Loucy (cell line): ENCODE data around the gene ZNF91.
"Not testable (repeated sequence)": the region's sequence is repeated elsewhere in the genome, so short reads cannot be mapped to it uniquely, and the experiment has no call there.

Experiments
- H2AFZ ChIP-seq: fragments of 200-600 bp; sonication (generic); 2 replicates; pipeline ENCODE4 v1.6.0; 2016; ENCODE audit warnings: antibody characterized with exemption, mild to moderate bottlenecking, low read length, moderate library complexity
- H3F3A ChIP-seq: fragments of 200-600 bp; 2 replicates; pipeline ENCODE4 v1.6.0; 2016; ENCODE audit warnings: antibody characterized with exemption, low read depth, mild to moderate bottlenecking
- H3K27me3 ChIP-seq: fragments of 200-600 bp; sonication (generic); 2 replicates; pipeline ENCODE4 v1.6.1; 2014; ENCODE audit warnings: low read length, mild to moderate bottlenecking; ENCODE audit not compliant: insufficient read depth, poor library complexity, severe bottlenecking
- H3K36me3 ChIP-seq: fragments of 200-600 bp; sonication (generic); 2 replicates; pipeline ENCODE4 v1.6.1; 2016; ENCODE audit warnings: low read length; ENCODE audit not compliant: insufficient read depth
- H3K4me1 ChIP-seq: fragments of 200-600 bp; sonication (generic); 2 replicates; pipeline ENCODE4 v1.5.1; 2014; ENCODE audit warnings: low read length, mild to moderate bottlenecking; ENCODE audit not compliant: insufficient read depth, poor library complexity, severe bottlenecking
- H3K4me2 ChIP-seq: fragments of 200-600 bp; sonication (generic); 2 replicates; pipeline ENCODE4 v1.6.0; 2014; ENCODE audit warnings: antibody characterized with exemption, low read length, low read depth, mild to moderate bottlenecking; ENCODE audit not compliant: poor library complexity, severe bottlenecking
- H3K4me3 ChIP-seq: fragments of 200-600 bp; sonication (generic); 2 replicates; pipeline ENCODE4 v1.5.1; 2014; ENCODE audit warnings: low read length, mild to moderate bottlenecking, mixed read lengths; ENCODE audit not compliant: poor library complexity, severe bottlenecking
- H3K79me2 ChIP-seq: fragments of 200-600 bp; sonication (generic); 2 replicates; pipeline ENCODE4 v1.6.1; 2014; ENCODE audit warnings: low read length; ENCODE audit not compliant: insufficient read depth
- H3K9ac ChIP-seq: fragments of 200-600 bp; sonication (generic); 2 replicates; pipeline ENCODE4 v1.6.0; 2014; ENCODE audit warnings: mild to moderate bottlenecking, low read depth, low read length, moderate library complexity; ENCODE audit not compliant: poor library complexity, severe bottlenecking
- H3K9me2 ChIP-seq: fragments of 200-600 bp; sonication (generic); replicated peaks from 2 replicates; pipeline ENCODE4 v1.6.1; 2016; ENCODE audit warnings: low read depth, low read length, mixed read lengths
- H3K9me3 ChIP-seq: fragments of 200-600 bp; sonication (generic); 2 replicates; pipeline ENCODE4 v1.6.1; 2014; ENCODE audit warnings: mild to moderate bottlenecking, antibody characterized with exemption, low read length, low read depth; ENCODE audit not compliant: insufficient read depth
- H4K20me1 ChIP-seq: fragments of 200-600 bp; sonication (generic); 2 replicates; pipeline ENCODE4 v1.6.0; 2014; ENCODE audit warnings: antibody characterized with exemption, low read length, mild to moderate bottlenecking; ENCODE audit not compliant: insufficient read depth, poor library complexity, severe bottlenecking
- CTCF ChIP-seq: fragments of 200-600 bp; sonication (generic); conservative IDR thresholded peaks from 2 replicates; pipeline ENCODE4 v1.5.1; 2014; ENCODE audit warnings: mild to moderate bottlenecking, antibody characterized with exemption, low read length
- EZH2phosphoT487 ChIP-seq: fragments of 200-600 bp; IDR thresholded peaks from 2 replicates; pipeline ENCODE4 v1.6.1; 2018; ENCODE audit warnings: antibody characterized with exemption, mild to moderate bottlenecking, moderate library complexity, borderline replicate concordance

ZNF91 gene

GRCh38 chr19:23377276-23377675 is 18.0 kb downstream of the ZNF91 start:
- H3K27me3 ChIP-seq, result no peaks in the 10 kb centered on the region
- H3K36me3 ChIP-seq, result peaks cover 57% of the 10 kb centered on the region
- H4K20me1 ChIP-seq, result peaks cover 10% of the 10 kb centered on the region
- H3K4me3 ChIP-seq, result no peak overlapping the region
- peaks cover 59% of the 10 kb centered on the region for H3K79me2 ChIP-seq
- peaks cover 5% of the 10 kb centered on the region for H3K9me3 ChIP-seq
- no peaks in the 10 kb centered on the region for H3K4me1 ChIP-seq
- no peak overlapping the region for H3K9ac ChIP-seq
- no peak overlapping the region for H3K4me2 ChIP-seq
- TF ChIP-seq CTCF, result no peak
- TF ChIP-seq EZH2phosphoT487, result no peak
- H3K9me2 ChIP-seq, result no peaks in the 10 kb centered on the region
- no peaks in the 10 kb centered on the region for H3F3A ChIP-seq
- H2AFZ ChIP-seq, result no peak overlapping the region

- Histone ChIP-seq H3F3A (no peaks in the 10 kb centered on the region), H3K4me3 (no peak overlapping the region), H3K36me3 (peaks cover 67% of the 10 kb centered on the region), H3K4me2 (no peak overlapping the region), H3K79me2 (no peaks in the 10 kb centered on the region), H3K9me3 (peaks cover 31% of the 10 kb centered on the region), H3K4me1 (no peaks in the 10 kb centered on the region), H2AFZ (no peak overlapping the region), H3K9ac (no peak overlapping the region), H3K9me2 (no peaks in the 10 kb centered on the region), H4K20me1 (no peaks in the 10 kb centered on the region), H3K27me3 (no peaks in the 10 kb centered on the region)
- no peak for TF ChIP-seq EZH2phosphoT487
- no peak for TF ChIP-seq CTCF
Measured at GRCh38 chr19:23366437-23366836, 28.8 kb downstream of the ZNF91 start.

GRCh38 chr19:23366031-23366430 is 29.2 kb downstream of the ZNF91 start:
- not testable (repeated sequence) for H2AFZ ChIP-seq, H3K9ac ChIP-seq, H4K20me1 ChIP-seq, H3K4me2 ChIP-seq, H3K4me3 ChIP-seq, H3K27me3 ChIP-seq, H3F3A ChIP-seq, H3K79me2 ChIP-seq, H3K4me1 ChIP-seq, H3K9me2 ChIP-seq
- Histone ChIP-seq H3K9me3 (peaks cover 34% of the 10 kb centered on the region), H3K36me3 (peaks cover 63% of the 10 kb centered on the region)

- no peak overlapping the region for H3K9ac ChIP-seq
- H3K4me2 ChIP-seq, result no peak overlapping the region
- H3K9me3 ChIP-seq, result peaks cover 39% of the 10 kb centered on the region
- H3K4me3 ChIP-seq, result no peak overlapping the region
- H3K79me2 ChIP-seq, result no peaks in the 10 kb centered on the region
- no peaks in the 10 kb centered on the region for H3K27me3 ChIP-seq
- H3K4me1 ChIP-seq, result no peaks in the 10 kb centered on the region
- no peaks in the 10 kb centered on the region for H3K9me2 ChIP-seq
- peaks cover 55% of the 10 kb centered on the region for H3K36me3 ChIP-seq
- no peaks in the 10 kb centered on the region for H4K20me1 ChIP-seq
- H2AFZ ChIP-seq, result no peak overlapping the region
- H3F3A ChIP-seq, result no peaks in the 10 kb centered on the region
- no peak for TF ChIP-seq CTCF
- TF ChIP-seq EZH2phosphoT487, result no peak
Measured at GRCh38 chr19:23365222-23365621, 30.0 kb downstream of the ZNF91 start.

GRCh38 chr19:23361843-23362242 is 33.4 kb downstream of the ZNF91 start:
- not testable (repeated sequence) for H3K9me2 ChIP-seq, H3K4me3 ChIP-seq, H3K4me2 ChIP-seq, H3K9ac ChIP-seq, H3K79me2 ChIP-seq, H4K20me1 ChIP-seq, H3K4me1 ChIP-seq, H3F3A ChIP-seq, H3K27me3 ChIP-seq, H2AFZ ChIP-seq
- H3K36me3 ChIP-seq, result peaks cover 42% of the 10 kb centered on the region
- peaks cover 59% of the 10 kb centered on the region for H3K9me3 ChIP-seq
